Activated CD4-positive, alpha-beta T cell treated with anti-CD3 and anti-CD28 coated beads for 1 hour (primary cell): ENCODE results near the gene SERPINH1.

Experiments
- DNase-seq: peaks from one replicate; pipeline ENCODE4 v3.0.0-alpha.2; 2020

SERPINH1 gene

GRCh38 chr11:75562048-75562835 lies at the start of gene SERPINH1:
Gene SERPINH1, plus strand, starts transcription at chr11:75562253. Its CDS starts 4,097 bp downstream, at chr11:75566350.
- DNase-seq = peak; percentile 30

DNA sequence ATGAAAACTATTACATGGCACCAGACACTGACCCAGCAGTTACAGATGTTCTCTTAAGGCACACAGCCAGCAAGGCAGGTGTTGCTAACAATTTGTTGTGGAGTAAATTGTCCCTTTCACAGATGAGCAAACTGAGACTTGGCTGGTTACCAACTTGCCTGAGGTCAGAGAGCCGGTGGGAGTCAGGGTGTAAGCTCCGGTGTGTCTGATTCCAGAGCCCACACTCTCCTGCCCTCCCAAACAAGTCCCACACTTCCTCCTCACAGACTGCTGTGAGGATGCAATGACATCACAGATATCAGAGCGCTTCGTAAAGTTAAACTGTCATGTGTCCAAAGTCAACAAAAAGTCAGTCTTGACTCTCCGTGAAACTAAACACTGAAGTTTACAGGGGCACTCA lies 48.8 kb upstream of the SERPINH1 start:
- no peak for DNase-seq

DNA sequence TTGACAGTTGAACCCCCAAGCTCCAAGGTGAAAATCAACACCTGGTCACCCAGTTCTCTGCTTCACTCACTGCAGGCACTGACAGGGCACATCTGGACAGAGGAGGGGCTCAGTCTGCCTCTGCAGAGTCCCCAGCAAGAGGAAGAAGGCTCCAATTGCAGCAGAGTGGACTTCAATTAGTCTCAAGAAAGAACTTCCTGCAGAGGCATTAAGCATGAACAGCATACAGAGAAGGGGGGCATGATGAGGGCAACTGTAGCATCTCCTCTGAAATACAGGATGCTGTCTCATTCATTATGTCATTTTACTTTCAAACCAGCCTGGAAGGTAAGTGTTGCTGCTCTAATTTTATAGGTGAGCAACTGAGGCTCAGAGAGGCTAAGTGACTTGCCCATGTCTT lies 47.5 kb upstream of the SERPINH1 start:
- no peak for DNase-seq

DNA sequence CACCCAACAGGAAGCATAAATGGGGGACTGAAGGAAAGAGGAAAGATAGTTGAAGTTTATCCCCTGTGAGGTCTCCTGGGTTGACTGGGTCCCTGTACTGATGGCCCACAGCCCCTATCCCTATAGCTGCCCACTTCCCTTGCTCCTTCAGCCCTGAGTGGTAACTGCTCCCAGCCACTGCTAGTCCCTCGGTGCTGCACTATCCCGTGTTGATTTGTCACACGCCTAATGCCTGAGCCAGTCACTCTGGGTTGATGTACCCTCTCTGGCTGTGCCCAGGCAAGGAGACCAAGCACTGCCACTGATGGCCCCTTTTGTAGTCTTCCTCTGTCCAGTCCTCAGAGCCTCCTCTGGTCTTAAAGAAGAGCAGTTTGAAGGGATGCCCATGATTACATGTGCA lies 45.9 kb upstream of the SERPINH1 start:
- DNase-seq = no peak

DNA sequence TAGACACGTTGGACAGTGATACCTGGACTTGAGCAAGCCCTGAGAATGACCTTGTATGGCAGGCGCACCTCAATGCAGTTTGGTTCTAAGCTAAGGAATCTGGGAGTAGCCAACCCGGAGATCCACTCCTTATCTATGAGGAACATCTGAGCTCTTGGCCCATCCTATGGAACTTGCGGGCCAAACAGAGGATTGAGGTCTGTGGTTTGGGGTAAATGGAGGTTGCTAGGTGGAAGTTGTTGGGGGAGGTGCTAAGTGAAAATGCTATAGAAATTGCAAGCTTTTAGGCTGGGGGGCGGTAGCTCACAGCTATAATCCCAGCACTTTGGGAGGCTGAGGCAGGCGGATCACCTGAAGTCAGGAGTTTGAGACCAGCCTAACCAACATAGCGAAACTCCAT lies 45.2 kb upstream of the SERPINH1 start:
- DNase-seq = no peak

DNA sequence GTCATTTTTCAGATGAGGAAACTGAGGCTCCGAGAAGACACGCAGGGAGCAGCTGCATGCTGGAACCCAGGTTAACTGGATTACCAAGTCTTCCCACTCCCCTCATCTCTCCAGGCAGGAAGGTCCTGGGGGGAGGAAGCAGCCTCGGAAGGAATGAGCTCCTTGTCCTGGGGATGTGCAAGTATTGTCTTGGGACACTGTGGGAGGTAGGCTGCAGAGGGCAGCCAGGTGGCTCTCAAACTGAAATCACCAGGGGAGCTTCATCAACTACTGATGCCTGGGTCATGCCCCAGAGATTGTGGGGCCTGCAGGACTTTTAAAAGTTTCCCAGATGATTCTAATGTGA lies 43.9 kb upstream of the SERPINH1 start:
- no peak for DNase-seq

DNA sequence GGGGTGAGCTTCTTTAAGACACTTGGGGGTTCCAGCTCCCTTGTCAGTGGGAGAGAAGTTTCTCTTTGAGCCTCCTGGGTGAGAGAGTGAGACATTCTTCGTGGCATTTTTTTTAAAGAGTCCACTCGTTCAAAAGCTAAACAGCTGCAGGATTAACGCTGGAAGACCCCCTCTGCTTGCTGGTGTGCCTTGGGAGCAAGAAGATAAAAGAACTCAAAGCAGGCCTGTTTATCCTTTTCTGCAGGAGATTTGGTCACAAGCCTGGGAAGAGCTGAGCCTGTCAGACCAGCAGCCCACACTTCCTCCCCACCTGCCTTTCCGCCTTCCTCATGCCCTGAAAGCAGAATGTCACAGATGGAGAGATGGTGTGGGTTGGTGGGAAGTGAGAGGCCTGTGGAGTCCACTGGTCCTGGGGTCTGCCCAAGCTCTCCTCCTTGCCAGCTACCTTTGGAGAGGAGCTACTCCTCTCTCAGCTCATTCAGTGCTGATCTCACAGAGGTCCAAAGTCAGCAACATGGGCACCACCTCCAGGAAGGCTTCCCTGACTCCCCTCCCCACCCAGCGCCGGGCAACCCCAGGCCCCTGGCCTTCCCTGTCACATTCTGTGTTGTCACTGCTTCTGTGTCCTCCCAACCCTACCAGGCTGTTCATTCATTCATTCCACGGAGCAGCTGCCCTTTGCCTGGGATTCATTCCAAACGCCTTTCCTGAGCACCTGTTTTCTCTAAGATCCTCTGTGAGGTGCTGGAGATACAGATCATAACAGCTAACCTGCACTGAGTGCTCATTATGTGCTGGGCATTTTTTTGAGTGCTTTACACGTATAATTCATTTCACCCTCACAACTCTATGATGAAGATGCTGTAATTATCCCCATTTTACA lies 43.0 kb upstream of the SERPINH1 start:
- no peak for DNase-seq

GRCh38 chr11:75520688-75521087 lies 41.4 kb upstream of the SERPINH1 start:
- no peak for DNase-seq

DNA sequence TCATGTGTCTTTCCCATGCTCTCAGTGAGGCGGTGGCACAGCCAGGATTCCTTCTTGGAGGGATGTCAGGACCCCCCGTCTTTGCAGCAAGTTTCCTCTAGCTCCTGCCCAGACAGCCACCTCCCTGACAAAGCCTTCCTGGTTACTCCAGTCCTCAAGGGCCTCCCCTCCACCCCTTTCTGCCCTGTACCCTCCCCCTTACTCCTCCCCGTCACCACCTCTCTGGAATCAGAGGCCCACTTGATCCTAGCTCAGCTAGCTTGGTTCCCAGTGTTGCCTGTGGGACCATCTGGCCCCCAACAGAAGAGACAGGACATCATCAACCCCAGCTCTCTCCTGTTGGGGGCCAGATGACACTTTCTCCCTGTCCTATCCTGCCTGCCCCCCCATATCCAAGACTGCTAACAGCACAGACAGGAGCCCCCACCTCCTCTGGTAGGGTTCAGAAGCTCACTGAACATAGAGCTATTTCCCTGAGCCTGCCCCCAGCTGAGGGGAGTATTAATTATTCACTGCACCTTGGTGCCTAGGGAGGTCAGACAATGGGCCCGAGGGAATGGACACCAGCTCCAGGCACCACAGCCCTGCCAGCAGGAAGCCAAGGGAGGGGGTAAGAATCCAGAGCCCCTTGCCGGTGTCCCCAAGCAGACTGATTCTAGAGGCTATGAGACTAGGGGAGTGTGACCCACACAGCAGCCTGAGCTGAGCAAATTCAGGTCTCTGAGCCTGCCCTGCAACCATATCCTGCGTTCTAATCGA lies 39.6 kb upstream of the SERPINH1 start:
- no peak for DNase-seq

GRCh38 chr11:75523189-75523588 lies 38.9 kb upstream of the SERPINH1 start:
- DNase-seq = no peak

GRCh38 chr11:75523811-75524664 lies 38.0 kb upstream of the SERPINH1 start:
- no peak for DNase-seq

DNA sequence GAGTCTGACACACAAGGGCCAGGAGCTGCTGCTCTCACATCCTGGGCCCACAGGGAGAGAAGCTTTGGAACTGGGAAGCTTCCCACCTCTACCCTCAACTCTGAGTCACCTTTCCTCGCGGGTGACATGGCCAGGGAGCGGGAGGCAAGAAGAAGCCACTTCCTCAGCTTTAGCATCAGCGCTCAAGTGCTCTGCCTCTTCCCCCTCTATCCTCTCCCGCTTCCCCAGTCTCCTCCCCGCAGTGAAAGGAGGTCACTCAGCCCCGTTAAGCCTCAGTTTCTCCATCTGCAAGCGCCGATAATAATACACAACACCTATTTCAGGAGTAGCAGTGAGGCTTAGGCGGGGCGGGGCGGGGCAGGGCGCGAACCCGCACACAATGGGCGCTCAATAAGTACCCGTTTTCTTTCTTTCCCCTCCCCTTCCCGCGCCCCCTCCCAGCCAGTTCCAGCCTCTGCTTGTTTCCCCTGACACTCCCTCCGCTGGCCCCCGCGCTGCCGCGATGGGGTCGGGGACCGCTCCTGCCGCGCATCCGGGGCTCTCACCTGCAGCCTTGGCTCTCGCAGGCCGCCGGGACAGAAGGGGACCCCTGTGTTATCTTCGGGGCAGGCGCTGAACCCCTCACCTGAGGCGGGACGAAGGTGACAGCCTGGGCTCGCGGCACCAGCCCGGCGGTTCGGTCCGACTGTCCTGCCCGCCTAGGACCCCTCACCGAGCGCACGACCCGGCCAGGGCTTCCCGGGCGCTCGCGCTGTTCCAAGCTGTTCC lies 37.2 kb upstream of the SERPINH1 start:
- no peak for DNase-seq

DNA sequence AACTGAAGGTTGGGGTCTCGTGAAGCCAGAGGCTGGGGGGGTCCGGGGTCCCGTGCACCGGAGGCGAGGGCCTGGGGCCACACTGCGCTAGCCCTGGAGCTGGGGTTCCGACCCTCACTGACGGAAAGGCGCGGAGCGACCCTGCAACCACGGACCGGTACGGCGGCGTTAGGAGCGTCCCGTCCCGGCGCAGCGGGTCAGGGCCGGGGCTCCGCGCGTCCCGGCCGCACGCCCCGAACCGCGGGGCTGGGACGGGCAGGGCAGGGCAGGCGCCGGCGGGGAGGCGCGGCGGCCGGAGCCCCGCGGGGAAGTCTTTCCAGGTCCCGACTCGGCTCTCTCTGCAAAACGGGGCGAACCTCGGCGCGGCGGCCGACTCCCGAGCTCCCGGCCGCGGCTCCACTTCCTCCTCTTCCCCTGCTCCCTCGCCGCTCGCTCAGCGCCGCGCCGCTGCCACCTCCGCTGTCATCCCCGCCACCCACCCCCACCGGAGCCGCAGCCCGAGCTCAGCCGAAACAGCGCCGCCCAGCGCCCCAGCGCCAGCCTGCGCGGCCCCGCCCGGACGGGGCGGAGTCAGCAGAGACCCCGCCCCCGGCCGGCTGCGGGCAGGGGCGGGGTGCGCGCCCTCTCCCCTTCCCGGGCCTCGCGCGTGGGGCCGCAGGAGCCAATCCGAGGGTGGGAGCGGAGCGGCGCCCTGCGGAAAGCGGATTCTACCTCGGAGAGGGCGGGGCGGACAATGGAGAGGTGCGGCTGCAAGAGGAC lies 36.4 kb upstream of the SERPINH1 start, which contains the start of gene GDPD5:
Gene GDPD5 (minus strand): TSS at position 509 of the 759 bp plus-strand sequence. CDS start 48,206 bp downstream, outside the sequence.
- peak; percentile 76 for DNase-seq

DNA sequence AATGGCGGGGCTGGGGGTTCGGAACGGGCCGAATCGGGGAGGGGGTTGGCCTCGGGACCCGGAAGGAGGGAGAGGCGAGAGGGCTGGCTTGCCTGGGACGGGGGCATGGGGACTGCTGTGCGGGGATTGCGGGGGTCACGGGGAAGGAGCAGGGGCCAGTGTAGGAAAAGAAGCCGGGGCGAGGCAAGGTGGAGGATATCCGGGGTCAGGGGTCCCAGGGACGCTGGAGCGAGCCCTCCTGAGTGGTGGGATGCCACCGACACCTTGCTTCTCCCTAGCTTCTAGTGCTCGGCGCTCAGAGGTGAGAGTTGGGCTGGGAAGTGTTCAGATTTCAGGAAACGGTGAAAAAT lies 35.9 kb upstream of the SERPINH1 start:
- DNase-seq = no peak

DNA sequence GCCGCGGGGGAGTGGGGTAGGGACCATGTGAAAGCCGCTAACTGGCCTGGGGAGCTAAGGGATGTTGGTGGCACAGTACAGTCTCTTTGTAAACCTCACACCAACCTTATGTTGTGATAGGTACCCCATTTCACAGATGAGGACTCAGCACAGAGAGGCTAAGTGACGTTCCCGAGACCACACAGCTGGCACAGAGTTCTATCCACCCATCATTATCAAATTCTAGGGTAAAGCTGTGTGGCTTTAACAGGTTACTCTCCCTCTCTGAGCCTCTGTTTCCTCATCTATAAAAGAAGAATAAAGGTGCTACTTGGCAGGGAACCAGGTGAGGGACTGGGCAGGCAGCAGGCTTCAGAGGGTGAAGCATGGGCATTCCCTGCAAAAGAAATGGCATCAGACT lies 34.9 kb upstream of the SERPINH1 start:
- DNase-seq = no peak

- no peak for DNase-seq
Observed at GRCh38 chr11:75527938-75528735, 33.9 kb upstream of the SERPINH1 start.

DNA sequence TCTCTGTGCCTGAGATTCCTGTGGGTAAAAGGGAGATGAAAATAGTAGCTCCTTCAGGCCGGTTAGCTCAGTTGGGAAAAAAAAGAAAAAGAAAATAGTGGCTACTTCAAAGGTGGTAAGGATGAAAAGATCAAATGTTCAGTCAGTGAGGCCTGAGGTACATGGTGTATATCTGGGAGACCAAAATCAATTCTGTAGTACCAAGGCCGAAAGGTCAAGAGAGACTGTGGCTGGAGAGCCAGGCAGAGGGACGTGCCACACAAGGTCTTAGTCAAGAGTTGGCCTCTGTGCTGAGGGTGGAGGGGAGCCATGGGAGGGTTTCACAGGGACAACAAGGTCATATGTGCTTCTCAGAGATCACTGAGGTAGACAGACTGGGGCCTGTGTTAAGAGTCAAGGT lies 31.5 kb upstream of the SERPINH1 start:
- DNase-seq = no peak

DNA sequence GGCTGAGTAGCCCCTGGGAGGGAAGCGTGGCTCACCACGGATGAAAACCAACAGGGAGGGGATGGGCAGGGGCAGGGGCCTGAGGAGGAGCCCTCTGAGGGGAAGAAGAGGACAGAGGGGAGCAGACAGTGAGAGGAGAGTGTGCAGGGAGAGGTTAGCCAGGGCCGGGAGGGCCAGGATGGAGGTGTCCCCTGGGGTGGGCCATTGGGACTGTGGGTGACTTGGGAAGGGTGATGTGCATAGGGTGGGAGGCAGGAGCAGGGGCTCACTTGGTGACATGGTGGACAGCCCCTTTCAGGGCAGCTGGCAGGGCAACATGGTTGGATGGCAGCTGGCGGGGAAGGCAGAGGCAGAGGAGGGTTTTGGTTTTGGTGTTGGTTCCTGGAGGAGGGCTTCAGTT lies 30.7 kb upstream of the SERPINH1 start:
- DNase-seq = no peak

DNA sequence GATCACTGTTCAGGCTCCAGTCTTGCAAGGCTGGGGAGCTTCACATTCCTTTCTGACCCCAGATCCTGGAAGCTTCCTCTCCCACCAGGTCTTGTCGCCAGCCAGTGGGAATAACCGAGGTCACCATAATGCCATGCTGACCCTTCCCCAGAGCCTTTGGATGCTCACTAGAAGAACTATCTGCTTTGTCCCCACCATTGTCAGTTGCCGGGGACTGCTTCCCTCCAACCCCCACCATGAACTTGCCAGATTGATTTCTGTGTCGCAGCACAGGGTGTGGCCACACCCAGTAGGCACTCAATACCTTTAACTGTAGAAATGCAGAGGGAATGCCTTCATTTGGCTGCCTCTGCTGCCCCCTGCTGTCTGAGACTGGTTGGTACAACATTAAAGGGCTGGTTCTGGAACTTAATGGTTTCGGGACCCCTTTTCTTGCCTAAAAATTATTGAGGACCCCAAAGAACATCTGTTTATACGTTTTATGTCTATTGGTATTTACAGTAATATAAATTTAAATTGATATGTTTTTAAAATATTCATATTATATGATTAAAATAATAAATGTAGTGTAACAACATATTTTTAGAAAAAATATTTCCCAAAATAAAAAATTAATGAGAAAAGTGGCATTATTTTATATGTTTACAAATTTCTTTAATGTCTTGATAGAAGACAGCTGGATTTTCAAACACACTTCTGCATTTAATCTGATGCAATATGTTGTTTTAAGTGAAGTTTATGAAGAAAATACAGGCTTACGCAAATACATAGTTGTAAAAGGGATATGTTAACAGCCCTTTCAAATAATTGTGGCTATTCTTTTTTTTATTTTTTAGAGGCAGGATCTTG lies 29.6 kb upstream of the SERPINH1 start:
- DNase-seq = peak; percentile 72
